A549 treated with DMSO at 1 μM for 4 hours (cell line): ENCODE measurements around the gene STX11. TPM values are rescaled to one million over a fixed set of nuclear protein-coding genes. Genes with fewer than 3 reads are reported as not detected.

ENCODE experiments used
- total RNA-seq: library from RNA; stranded (reverse); fragments of 200-300 nt; extraction: Qiagen RNA extraction; gene quantifications from 5 replicates; pipeline ENCODE4 v1.2.3, GENCODE V29; 2022; ENCODE audit warnings: low read depth

Gene STX11
- total RNA-seq, result 2.2 to 2.5 TPM (median 2.4 TPM) in 5 replicates

DNA sequence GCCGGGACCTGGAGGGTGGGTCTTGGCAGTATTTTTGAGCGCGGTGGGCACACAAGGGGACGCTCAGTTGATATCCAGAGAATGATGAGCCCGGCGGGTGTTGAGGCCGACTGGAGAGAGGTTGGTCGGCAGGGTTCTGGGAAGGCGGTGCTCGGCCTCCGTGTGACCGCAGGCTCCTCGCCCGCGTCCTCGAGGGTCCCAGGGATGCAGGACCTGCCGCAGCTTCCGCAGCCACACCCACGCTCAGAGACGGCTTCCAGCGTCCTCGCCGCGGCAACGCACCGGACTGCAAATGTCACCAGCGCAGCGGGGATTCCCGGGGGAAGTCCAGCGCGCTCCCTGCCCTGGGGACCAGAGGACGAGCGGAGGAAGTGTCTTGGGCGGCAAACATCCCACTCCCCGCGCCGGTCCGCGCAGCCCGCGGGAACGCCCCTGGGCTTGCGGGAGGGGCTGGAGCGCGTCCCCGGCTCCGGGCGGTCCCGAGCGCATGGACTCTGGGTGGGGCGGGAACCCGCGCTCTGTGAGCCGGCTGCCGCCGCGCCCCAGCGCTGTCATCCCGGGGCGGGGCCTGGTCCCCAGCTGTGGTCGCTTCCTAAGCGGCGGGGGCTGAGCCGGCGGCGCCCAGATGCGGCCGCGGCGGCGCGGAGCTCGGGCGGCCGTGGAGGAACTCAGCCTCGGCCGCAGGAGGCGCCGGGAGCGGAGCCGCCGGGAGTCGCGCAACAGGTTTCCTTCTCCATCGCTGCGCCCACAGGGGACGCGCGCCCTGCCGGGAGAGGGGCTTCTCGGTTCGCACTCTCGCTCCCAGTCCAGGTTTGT, at the start of gene STX11:
TSS of gene STX11 (plus strand) at position 624 of the 816 bp plus-strand sequence. CDS start 36,111 bp downstream, outside the sequence.

Other genes starting within 250 kb of the STX11 start
- gene PLAGL1, start 142.3 kb upstream of the STX11 start, total RNA-seq, result 6.9 to 9.6 TPM (median 9.5 TPM) in 5 replicates
- gene SF3B5, start 54.9 kb upstream of the STX11 start, total RNA-seq, result 199 to 225 TPM (median 207 TPM) in 5 replicates
- 9.6 to 15.1 TPM (median 12.0 TPM) in 5 replicates for gene UTRN, start 134.8 kb downstream of the STX11 start, total RNA-seq